ENCODE results near the gene WDHD1.

The WDHD1 gene

DNA sequence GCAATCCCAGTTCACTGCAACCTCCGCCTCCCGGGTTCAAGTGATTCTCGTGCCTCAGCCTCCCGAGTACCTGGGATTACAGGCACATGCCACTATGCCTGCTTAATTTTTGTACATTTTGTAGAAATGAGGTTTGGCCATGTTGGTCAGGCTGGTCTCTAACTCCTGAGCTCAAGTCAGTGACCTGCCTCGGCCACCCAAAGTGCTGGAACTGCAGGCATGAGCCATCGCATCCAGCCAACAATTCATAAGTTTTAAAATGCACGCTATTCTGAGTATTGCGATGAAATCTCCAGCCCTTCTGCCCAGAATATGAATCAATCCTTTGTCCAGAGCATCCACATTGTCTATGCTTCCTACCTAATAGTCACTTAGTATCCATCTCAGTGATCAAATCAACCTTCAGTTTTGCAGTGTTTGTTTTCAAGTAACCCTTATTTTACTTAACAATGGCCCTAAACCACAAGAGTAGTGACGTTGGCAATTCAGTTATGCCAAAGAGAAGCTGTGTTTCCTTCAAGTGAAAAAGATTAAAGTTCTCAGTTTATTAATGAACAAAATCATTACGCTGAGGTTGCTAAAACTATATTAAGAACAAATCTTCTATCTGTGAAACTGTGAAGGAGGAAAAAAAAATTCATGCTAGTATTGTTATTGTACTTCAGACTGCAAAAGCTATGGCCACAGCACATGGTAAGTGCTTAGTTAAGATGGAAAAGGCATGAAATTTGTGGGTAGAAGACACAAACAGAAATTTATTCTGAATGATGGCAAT is 135.2 kb downstream of the WDHD1 start:
- Mint-ChIP-seq H3K36me3 (no peaks in the 10 kb centered on the region), H3K9me3 (no peaks in the 10 kb centered on the region), H3K4me3 (no peak overlapping the region), H3K4me1 (peaks cover 40% of the 10 kb centered on the region), H3K27me3 (no peaks in the 10 kb centered on the region), H3K27ac (peak overlapping the region; percentile 58)
- no peak for ATAC-seq

- H3K27me3 Mint-ChIP-seq, result no peaks in the 10 kb centered on the region
- H3K27ac Mint-ChIP-seq, result peak overlapping the region; percentile 13
- peaks cover 44% of the 10 kb centered on the region for H3K4me1 Mint-ChIP-seq
- H3K9me3 Mint-ChIP-seq, result no peaks in the 10 kb centered on the region
- no peak overlapping the region for H3K4me3 Mint-ChIP-seq
- no peaks in the 10 kb centered on the region for H3K36me3 Mint-ChIP-seq
- ATAC-seq, result peak; percentile 94
Measured at GRCh38 chr14:54890788-54891187, 136.1 kb downstream of the WDHD1 start.

DNA sequence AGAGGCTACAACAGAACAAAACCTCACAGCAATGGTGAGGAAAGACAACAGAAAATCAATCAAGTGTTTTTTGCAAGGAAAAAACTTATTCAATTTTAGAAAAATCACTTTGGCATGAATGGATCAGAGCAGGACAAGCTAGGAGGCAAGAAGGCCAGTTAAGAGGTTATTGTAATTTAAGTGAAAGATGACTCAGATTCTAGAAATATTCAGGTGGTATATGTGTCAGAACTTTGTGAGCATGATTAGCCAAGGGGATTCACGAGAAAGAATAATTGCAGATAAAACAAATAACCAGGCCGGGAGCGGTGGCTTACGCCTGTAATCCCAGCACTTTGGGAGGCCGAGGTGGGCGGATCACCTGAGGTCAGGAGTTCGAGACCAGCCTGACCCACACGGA is 137.0 kb downstream of the WDHD1 start:
- ATAC-seq, result no peak
- no peaks in the 10 kb centered on the region for H3K27me3 Mint-ChIP-seq
- no peak overlapping the region for H3K4me3 Mint-ChIP-seq
- H3K36me3 Mint-ChIP-seq, result no peaks in the 10 kb centered on the region
- peak overlapping the region; percentile 13 for H3K27ac Mint-ChIP-seq
- peaks cover 35% of the 10 kb centered on the region for H3K4me1 Mint-ChIP-seq
- no peaks in the 10 kb centered on the region for H3K9me3 Mint-ChIP-seq
